Midbrain (tissue), 1 donor: ENCODE data around the gene TGM5.
"Not testable (repeated sequence)": the region's sequence is repeated elsewhere in the genome, so short reads cannot be mapped to it uniquely, and the experiment has no call there.

Experiments used
- DNase-seq: peaks from one replicate; lab custom pipeline; 2025; lab: John Stamatoyannopoulos, UW

Gene TGM5

GRCh38 chr15:43275740-43276562 lies 9.2 kb upstream of the TGM5 start:
- no peak for DNase-seq

- no peak for DNase-seq
Measured at GRCh38 chr15:43274136-43274535, 7.4 kb upstream of the TGM5 start.

- no peak for DNase-seq
Measured at GRCh38 chr15:43273243-43273642, 6.5 kb upstream of the TGM5 start.

- not testable (repeated sequence) for DNase-seq
Measured at GRCh38 chr15:43271908-43272307, 5.2 kb upstream of the TGM5 start.

GRCh38 chr15:43270676-43271306 lies 4.1 kb upstream of the TGM5 start:
- DNase-seq, result no peak

- DNase-seq, result no peak
Measured at GRCh38 chr15:43270113-43270665, 3.5 kb upstream of the TGM5 start.

- no peak for DNase-seq
Measured at GRCh38 chr15:43268111-43269105, 1.7 kb upstream of the TGM5 start.

GRCh38 chr15:43267439-43267838 lies 711 bp upstream of the TGM5 start:
- DNase-seq, result no peak

GRCh38 chr15:43266386-43266785 lies 342 bp downstream of the TGM5 start:
- no peak for DNase-seq

- DNase-seq, result no peak
Measured at GRCh38 chr15:43260011-43260615, 6.6 kb downstream of the TGM5 start.

GRCh38 chr15:43258781-43259180 lies 7.9 kb downstream of the TGM5 start:
- DNase-seq, result no peak

GRCh38 chr15:43256341-43256740 lies 10.4 kb downstream of the TGM5 start:
- DNase-seq, result no peak

- no peak for DNase-seq
Measured at GRCh38 chr15:43255376-43255775, 11.4 kb downstream of the TGM5 start.

GRCh38 chr15:43253431-43254403 lies 13.0 kb downstream of the TGM5 start:
- DNase-seq, result no peak

GRCh38 chr15:43251871-43252250 lies 14.9 kb downstream of the TGM5 start:
- DNase-seq, result no peak

GRCh38 chr15:43251185-43251870 lies 15.4 kb downstream of the TGM5 start:
- no peak for DNase-seq

- DNase-seq, result no peak
Measured at GRCh38 chr15:43250785-43251184, 15.9 kb downstream of the TGM5 start.

- DNase-seq, result no peak
Measured at GRCh38 chr15:43249699-43250203, 17.0 kb downstream of the TGM5 start.

- DNase-seq, result no peak
Measured at GRCh38 chr15:43249236-43249635, 17.5 kb downstream of the TGM5 start.
